Renal cortex interstitium (tissue), 11 donors: ENCODE data around the gene DNM3. TPM values are rescaled to one million over a fixed set of nuclear protein-coding genes. Genes with fewer than 3 reads are reported as not detected.
"Not testable (repeated sequence)": the region's sequence is repeated elsewhere in the genome, so short reads cannot be mapped to it uniquely, and the experiment has no call there.

Source experiments
- DNase-seq, 11 donors: peaks; one replicate each; pipeline ENCODE4 v3.0.0-alpha.2; 2013; ENCODE audit warnings: low read depth in 9 of 11, low spot score in 4 of 11; ENCODE audit errors: extremely low read depth in 1 of 11
- polyA plus RNA-seq, 3 donors: library from polyadenylated mRNA; unstranded; fragments of 120-200 nt; gene quantifications; one replicate each; pipeline ENCODE4 v1.2.1, GENCODE V29; 2013; ENCODE audit not compliant: insufficient read length in 3 of 3

Gene DNM3
- polyA plus RNA-seq, 3 donors = 4.2 to 5.2 (median 4.8) TPM

- DNase-seq = no peak
Measured at GRCh38 chr1:171994293-171994692, 153.0 kb downstream of the DNM3 start.

- DNase-seq = no peak
Measured at GRCh38 chr1:171995573-171995972, 154.3 kb downstream of the DNM3 start.

GRCh38 chr1:171997936-171998335 is 156.6 kb downstream of the DNM3 start:
- DNase-seq = no peak

- DNase-seq = no peak
Measured at GRCh38 chr1:171998711-171999110, 157.4 kb downstream of the DNM3 start.

- no peak for DNase-seq
Measured at GRCh38 chr1:171999756-172000155, 158.5 kb downstream of the DNM3 start.

- no peak for DNase-seq
Measured at GRCh38 chr1:172001288-172001687, 160.0 kb downstream of the DNM3 start.

- peak in 10 of 11 donors; percentile 31 to 68 (median 51) for DNase-seq
Measured at GRCh38 chr1:172002725-172003345, 161.5 kb downstream of the DNM3 start.

GRCh38 chr1:172003766-172004530 is 162.7 kb downstream of the DNM3 start:
- no peak for DNase-seq

GRCh38 chr1:172004671-172005070 is 163.4 kb downstream of the DNM3 start:
- no peak for DNase-seq

GRCh38 chr1:172005856-172006255 is 164.6 kb downstream of the DNM3 start:
- peak in 1 of 11 donors; percentile 29 for DNase-seq

GRCh38 chr1:172006660-172007059 is 165.4 kb downstream of the DNM3 start:
- DNase-seq = no peak

- DNase-seq = no peak
Measured at GRCh38 chr1:172018727-172019311, 177.5 kb downstream of the DNM3 start.

GRCh38 chr1:172019976-172020375 is 178.7 kb downstream of the DNM3 start:
- no peak for DNase-seq

GRCh38 chr1:172024516-172024915 is 183.2 kb downstream of the DNM3 start:
- DNase-seq = no peak

- DNase-seq = not testable (repeated sequence)
Measured at GRCh38 chr1:172024944-172025738, 183.8 kb downstream of the DNM3 start.

- DNase-seq = no peak
Measured at GRCh38 chr1:172040466-172040865, 199.2 kb downstream of the DNM3 start.

- no peak for DNase-seq
Measured at GRCh38 chr1:172041102-172041501, 199.8 kb downstream of the DNM3 start.

- DNase-seq = peak in 5 of 11 donors; percentile 7 to 29 (median 18)
Measured at GRCh38 chr1:172041742-172042141, 200.4 kb downstream of the DNM3 start.

GRCh38 chr1:172043900-172044299 is 202.6 kb downstream of the DNM3 start:
- DNase-seq = no peak

- DNase-seq = no peak
Measured at GRCh38 chr1:172051898-172052297, 210.6 kb downstream of the DNM3 start.
